Nephron (organoid): ENCODE measurements around the gene XPA.
A peak's percentile ranks its signal among the peaks of the same experiment; 100 is the strongest.

Source experiments
- H3K27ac Mint-ChIP-seq, 3 experiments: 2 replicates each; pipeline ENCODE4 v1.8.0; 2020; ENCODE audit warnings: mixed read lengths in 3 of 3, mild to moderate bottlenecking in 2 of 3, moderate library complexity in 1 of 3
- H3K27me3 Mint-ChIP-seq: 2 replicates; pipeline ENCODE4 v1.8.0; 2021; ENCODE audit warnings: low read depth, mild to moderate bottlenecking, moderate library complexity, mixed read lengths
- H3K36me3 Mint-ChIP-seq: 2 replicates; pipeline ENCODE4 v1.8.0; 2020; ENCODE audit warnings: low read depth, mixed read lengths
- H3K4me1 Mint-ChIP-seq: 2 replicates; pipeline ENCODE4 v1.8.0; 2020; ENCODE audit warnings: mixed read lengths
- H3K4me3 Mint-ChIP-seq, 3 experiments: 2 replicates each; pipeline ENCODE4 v1.8.0; 2020; ENCODE audit warnings: mild to moderate bottlenecking in 3 of 3, mixed read lengths in 3 of 3, moderate library complexity in 2 of 3
- H3K9me3 Mint-ChIP-seq: 2 replicates; pipeline ENCODE4 v1.8.0; 2020; ENCODE audit warnings: mixed read lengths
- CTCF ChIP-seq, 3 experiments: fragments of 200-600 bp; sonication (generic); IDR thresholded peaks; one replicate each; pipeline ENCODE4 v1.5.0; 2021; ENCODE audit warnings: antibody characterized with exemption in 3 of 3; ENCODE audit not compliant: unreplicated experiment in 3 of 3

XPA gene

GRCh38 chr9:97722331-97722730, 25.2 kb upstream of the XPA start:
- Mint-ChIP-seq H3K36me3 (no peaks in the 10 kb centered on the region), H3K4me1 (no peaks in the 10 kb centered on the region), H3K27me3 (peaks cover 55% of the 10 kb centered on the region), H3K9me3 (peaks cover 5% of the 10 kb centered on the region), H3K27ac (no peak overlapping the region), H3K4me3 (no peak overlapping the region)
- no peak for TF ChIP-seq CTCF (IDR thresholded peaks at IDR 0.05; ENCODE audit: unreplicated experiment in 3 of 3)

GRCh38 chr9:97721396-97721795, 24.3 kb upstream of the XPA start:
- Mint-ChIP-seq H3K27me3 (peaks cover 54% of the 10 kb centered on the region), H3K4me1 (no peaks in the 10 kb centered on the region), H3K27ac (no peak overlapping the region), H3K4me3 (no peak overlapping the region), H3K36me3 (no peaks in the 10 kb centered on the region), H3K9me3 (peaks cover 5% of the 10 kb centered on the region)
- no peak for TF ChIP-seq CTCF (IDR thresholded peaks at IDR 0.05; ENCODE audit: unreplicated experiment in 3 of 3)

- H3K27ac Mint-ChIP-seq, result no peak overlapping the region
- TF ChIP-seq CTCF (IDR thresholded peaks at IDR 0.05; ENCODE audit: unreplicated experiment in 3 of 3), result no peak
- no peaks in the 10 kb centered on the region for H3K36me3 Mint-ChIP-seq
- H3K27me3 Mint-ChIP-seq, result peaks cover 49% of the 10 kb centered on the region
- peaks cover 5% of the 10 kb centered on the region for H3K9me3 Mint-ChIP-seq
- H3K4me1 Mint-ChIP-seq, result no peaks in the 10 kb centered on the region
- H3K4me3 Mint-ChIP-seq, result no peak overlapping the region
These were observed 20.7 kb upstream of the XPA start for GRCh38 chr9:97717866-97718265.

- H3K36me3 Mint-ChIP-seq, result no peaks in the 10 kb centered on the region
- H3K4me1 Mint-ChIP-seq, result no peaks in the 10 kb centered on the region
- no peak overlapping the region for H3K27ac Mint-ChIP-seq
- H3K4me3 Mint-ChIP-seq, result no peak overlapping the region
- no peak for TF ChIP-seq CTCF (IDR thresholded peaks at IDR 0.05; ENCODE audit: unreplicated experiment in 3 of 3)
- H3K27me3 Mint-ChIP-seq, result peaks cover 56% of the 10 kb centered on the region
- no peaks in the 10 kb centered on the region for H3K9me3 Mint-ChIP-seq
These were observed 17.3 kb upstream of the XPA start for GRCh38 chr9:97714435-97714834.

- Mint-ChIP-seq H3K27ac (peak overlapping the region in 1 of 3 experiments; percentile 79), H3K27me3 (peaks cover 58% of the 10 kb centered on the region), H3K4me1 (no peaks in the 10 kb centered on the region), H3K36me3 (no peaks in the 10 kb centered on the region), H3K4me3 (no peak overlapping the region), H3K9me3 (no peaks in the 10 kb centered on the region)
- no peak for TF ChIP-seq CTCF (IDR thresholded peaks at IDR 0.05; ENCODE audit: unreplicated experiment in 3 of 3)
These were observed 14.1 kb upstream of the XPA start for GRCh38 chr9:97711223-97711626.

GRCh38 chr9:97710356-97711222, 13.4 kb upstream of the XPA start:
- Mint-ChIP-seq H3K4me1 (no peaks in the 10 kb centered on the region), H3K9me3 (no peaks in the 10 kb centered on the region), H3K27ac (peak overlapping the region in 1 of 3 experiments; percentile 79), H3K36me3 (no peaks in the 10 kb centered on the region), H3K4me3 (no peak overlapping the region), H3K27me3 (peaks cover 64% of the 10 kb centered on the region)
- peak; percentile 85 to 89 (median 85) for TF ChIP-seq CTCF (IDR thresholded peaks at IDR 0.05; ENCODE audit: unreplicated experiment in 3 of 3)
